HG02943 (cell line): ENCODE data around the gene SYCE3.

Experiments
- ATAC-seq: cut with Tn5 transposase; IDR thresholded peaks from one replicate; pipeline ENCODE4 v1.9.1; 2021; ENCODE audit warnings: mild to moderate bottlenecking, low read depth, moderate library complexity; ENCODE audit not compliant: unreplicated experiment

Gene SYCE3

DNA sequence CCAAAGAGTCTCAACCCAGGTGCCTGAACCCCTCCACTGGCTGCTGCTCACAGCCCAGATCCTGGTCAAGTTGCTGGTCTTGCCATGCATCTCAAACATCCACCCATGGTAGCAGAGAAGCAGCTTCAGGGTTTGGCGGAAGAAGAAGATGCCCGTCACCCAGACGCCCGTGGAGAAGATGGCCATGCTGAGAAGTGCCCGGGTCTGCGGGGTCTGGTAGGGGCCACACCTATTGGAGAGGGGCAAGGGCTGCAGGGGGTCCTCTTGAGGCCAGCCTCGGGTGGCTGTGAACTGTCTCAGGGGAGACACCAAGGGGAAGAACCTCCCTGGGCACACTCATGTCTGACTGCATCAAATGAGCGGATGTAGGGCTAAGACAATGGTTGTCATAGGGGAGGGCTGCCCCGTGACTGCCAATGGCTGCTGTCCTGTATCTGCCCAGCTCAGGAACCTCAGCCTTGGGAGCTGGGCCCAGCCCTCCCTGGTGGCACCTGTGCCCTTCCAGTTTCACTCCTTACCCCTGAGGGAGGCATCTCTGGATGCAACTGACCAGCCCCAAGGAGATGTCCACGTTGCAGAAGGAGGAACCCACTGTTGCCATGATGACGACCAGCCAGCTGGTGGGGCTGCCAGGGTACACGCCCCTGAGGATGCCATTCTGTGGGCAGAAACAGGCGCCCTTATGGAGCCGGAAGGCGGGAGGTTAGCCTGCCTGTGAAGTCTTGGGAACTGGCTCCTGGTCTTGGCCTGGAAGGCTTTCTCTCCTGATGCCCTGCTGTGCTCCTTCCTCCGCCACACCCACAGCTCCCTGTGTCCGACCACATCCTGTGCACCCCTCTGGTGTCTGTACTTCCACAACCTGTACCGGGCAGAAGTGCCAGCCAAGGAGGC is 14.3 kb upstream of the SYCE3 start:
- no peak for ATAC-seq

DNA sequence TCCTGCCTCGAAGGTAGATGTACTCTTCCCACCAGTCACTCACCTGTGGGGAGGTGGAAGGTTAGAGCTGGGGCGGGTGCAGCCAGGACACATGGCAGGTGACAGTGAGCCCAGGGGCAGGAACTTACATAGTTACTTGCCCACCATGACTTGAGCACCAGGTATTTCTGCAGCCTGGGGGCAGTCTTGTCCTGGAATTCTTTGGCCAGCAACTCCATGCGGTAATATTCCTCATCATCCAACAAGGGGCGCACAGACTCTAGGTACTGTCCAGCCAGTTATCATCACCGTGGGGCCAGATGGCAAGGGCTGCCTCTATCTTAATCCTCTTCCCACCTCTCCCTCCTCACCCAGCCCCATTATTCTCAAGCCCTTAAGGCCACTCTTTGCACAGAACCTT is 13.4 kb upstream of the SYCE3 start:
- ATAC-seq: no peak

DNA sequence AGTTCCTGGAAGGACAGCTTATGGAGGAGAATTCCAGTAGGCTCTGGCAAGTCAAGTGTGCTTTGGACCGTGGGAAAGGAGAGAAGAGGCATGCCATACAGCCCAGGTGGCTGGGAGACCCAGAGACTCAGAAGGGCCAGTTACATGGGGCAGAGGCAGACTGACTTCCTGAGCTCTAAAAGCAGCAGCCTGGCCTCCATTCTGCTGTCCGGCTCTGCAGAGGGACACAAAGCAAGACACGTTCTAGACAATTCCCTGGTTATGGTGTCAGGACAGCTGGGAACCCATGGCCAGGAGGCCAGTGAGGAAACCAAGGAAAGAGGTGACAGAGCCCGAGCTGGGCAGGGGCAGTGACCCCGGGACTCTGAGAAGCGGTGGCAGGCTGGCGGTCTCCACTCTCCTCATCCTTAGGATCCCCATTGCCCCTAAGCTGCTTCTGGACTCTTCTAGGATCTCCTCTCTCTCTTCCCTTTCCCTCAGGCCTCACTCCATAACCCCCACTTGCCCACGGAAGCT is 12.8 kb upstream of the SYCE3 start:
- ATAC-seq: no peak

DNA sequence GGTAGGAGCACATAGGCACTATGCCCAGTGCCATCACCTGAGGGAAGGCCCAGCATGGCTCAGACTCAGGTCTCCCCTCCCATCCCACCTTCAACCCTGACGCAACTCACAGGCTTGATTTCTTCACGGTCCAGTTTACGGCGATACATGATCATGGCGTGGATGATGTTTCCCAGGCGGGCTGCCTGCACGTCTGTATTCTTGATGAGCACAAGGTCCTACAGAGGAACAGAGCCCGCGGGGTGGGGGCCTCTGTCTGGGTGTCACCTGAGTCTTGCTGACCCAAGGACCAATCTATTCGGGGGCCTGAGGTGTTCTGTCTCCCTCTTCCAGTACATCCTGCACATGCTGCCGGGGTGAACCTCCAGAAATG is 11.7 kb upstream of the SYCE3 start:
- no peak for ATAC-seq

DNA sequence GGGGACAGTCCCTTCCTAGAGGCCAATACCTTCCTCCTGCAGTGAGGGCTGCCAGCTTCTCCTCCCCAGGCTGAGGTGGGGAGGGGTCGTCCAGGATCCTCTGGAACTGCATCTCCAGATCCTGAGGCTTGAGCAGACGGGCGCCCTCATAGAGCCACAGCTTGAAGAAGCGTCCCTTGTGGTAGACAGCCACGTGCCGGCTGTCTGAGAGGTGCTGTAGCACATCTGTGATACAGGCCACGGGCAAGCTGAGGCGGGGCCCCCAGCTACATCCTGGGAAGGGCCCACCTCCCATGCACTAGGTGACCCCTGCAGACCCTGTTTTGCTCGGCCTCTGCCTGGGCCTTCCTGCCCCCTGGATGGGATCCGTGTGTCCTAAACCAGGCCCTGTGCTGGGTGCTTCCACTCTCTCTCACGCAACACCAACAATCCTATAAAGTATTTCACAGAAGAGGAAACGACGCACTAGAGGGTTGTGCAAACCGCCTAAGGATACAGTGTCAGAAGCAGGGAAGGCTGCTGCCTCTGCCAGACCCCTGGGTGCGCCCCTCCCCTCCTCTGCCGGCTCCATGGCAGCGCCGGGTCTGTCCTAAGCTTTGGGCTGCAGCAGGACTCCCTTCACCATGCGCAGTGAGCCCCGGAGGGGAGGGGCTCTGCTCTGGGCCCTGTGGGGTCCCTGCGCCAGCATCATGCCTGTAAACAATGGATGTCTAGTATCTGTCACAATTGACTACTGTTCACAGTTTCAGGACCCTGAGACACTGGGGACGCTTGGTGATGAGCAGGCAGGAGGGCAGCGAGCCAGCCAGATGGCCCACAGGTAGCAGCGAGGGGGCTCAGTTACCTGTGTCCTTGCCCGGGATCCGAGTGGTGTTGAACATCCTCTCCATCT is 11.0 kb upstream of the SYCE3 start:
- ATAC-seq: no peak

DNA sequence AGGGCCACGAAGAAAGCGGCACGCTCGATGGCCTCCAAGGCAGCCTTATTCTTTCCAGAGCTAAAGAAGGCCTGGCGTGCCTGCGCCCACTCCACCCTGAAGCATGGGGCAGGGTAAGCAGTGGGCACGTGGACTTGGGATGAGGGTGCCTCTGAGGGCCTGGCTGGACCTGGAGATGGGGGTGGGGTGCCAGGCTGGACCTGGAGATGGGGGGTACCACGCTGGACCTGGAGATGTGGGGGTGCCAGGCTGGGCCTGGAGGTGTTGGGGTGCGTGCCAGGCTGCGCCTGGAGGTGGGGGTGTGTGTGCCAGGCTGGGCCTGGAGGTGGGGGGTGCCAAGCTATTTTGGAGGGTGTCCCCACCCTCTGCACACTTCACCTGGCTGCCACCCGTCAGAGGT is 10.2 kb upstream of the SYCE3 start:
- ATAC-seq: no peak

DNA sequence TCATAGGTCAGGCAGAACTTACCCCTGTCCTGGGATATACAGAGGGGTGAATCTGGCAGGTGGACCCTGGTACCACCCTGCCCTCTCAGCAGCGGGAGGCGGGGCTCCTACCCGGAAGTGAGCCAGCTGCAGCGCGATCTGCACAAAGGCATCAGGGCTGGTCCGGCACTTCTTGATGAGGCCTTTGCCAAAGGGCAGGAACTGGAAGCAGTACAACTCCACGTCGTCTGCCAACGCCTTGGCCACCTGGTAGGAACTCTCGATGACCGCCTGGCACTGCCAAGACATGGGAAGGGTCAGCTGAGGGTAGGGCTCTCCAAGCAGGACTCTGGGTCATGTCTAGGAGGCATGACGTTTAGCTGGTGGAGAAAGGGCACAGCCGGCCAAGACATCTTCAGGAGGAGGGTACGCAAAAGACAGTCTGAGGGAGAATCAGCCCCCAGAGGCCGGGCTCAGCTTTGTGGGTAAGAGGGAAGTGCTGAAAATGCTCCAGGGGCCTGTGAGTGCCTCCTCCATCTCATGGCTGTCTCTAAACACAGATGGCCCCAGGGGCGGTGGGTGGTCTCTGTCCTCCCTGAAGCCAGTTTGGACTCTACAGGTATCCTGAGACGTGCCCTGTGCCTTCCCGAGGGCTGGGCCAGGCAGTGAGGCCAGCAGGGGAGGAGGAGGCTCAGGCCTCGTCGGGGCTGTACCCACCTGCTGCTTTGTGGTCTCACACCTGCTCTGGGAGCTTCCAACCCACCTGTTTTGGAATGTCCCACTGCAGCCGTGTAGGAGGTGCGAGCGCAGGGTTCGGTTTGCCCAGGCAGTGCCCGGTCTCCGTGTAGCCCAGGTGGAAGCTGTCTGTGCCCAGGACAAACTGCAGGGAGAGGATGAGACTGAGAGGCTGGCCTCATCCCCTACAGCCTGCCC is 8.8 kb upstream of the SYCE3 start:
- ATAC-seq: no peak

DNA sequence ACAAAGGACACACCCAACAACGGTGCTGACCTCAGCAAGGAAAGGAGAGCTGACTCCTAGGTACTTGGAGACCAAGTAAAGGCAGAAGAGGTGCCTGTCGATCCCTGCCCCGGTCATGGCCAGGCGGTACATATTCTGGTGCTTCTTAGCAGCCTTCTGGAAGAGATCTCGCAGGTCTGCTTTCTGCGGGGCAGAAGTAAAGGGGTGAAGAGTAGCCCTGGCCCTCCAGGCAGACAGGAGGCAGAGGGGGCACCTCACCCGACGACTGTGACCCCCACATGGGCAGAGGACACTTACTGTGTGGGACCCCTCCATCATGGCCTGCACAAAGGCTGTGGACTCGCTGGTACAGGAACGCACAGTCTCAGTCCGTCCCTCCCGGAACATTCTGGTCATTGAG is 8.1 kb upstream of the SYCE3 start:
- no peak for ATAC-seq

DNA sequence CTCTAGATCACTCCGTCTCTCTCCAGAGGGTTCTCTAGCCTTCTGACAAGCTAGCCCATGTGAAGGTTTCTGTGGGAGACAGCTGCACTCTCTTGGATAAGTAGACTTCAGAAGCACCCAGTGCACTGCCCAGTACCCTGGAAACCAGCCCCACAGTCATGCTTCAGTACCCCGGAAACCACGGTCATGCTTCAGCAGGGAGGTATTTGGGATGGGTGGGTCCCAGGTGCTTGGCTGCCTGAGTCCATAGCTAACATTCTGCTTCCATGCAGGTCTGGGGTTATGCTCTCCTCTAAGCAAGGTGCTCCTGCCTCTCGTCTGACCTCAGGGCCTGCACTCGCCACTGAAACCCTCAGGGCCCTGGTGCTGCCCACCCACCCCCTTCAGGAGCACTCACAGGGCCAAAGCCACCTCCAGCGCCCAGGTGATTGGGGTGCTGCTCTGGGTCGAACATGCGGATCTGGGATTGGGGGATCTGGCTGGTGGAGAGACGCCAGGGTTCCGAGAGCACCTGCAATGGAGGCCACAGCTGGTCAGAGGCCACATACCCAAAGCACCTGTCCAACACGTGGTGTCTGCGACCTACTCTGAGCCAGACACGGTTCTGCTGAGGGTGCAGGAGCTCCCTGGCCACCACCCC is 7.3 kb upstream of the SYCE3 start:
- ATAC-seq: no peak

DNA sequence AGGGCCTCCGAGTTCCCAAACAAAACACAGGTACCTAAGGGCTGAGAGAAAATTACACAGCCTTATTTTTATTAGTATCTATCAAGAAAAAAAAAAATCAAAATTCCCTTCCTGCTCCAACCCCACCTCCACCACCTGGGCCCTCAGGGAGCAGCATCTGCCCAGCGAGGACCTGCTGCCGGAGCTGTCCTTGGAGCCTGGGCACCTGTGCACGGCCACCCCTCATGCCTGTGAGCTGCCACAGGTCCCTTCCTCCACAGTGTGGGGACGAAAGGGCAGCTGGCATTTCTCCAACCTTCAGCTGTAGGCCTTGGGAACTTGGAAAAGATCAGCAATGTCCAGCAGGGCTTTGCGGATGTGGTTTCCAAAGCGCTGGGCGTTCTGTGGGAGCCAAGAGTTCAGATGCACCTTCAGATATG is 6.3 kb upstream of the SYCE3 start:
- no peak for ATAC-seq

DNA sequence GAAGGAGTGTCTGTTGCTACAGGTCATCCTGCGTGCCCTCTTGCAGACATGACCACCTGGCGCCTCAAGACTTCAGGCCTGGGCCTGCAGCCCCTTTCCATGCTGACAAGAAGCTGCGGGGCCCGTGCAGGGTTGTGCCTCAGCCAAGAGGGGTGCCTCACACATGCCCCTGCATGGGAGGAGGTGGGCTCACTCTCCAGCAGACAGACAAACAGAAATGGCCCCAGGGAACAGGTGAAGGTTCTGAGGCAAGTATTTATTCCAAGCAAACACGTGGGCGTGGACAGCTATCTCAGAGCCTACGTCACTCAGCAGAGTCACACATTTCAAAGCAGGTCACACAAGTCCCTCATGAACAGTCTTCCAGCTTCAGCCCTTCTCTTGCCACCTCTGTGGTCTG is 5.9 kb upstream of the SYCE3 start:
- no peak for ATAC-seq

DNA sequence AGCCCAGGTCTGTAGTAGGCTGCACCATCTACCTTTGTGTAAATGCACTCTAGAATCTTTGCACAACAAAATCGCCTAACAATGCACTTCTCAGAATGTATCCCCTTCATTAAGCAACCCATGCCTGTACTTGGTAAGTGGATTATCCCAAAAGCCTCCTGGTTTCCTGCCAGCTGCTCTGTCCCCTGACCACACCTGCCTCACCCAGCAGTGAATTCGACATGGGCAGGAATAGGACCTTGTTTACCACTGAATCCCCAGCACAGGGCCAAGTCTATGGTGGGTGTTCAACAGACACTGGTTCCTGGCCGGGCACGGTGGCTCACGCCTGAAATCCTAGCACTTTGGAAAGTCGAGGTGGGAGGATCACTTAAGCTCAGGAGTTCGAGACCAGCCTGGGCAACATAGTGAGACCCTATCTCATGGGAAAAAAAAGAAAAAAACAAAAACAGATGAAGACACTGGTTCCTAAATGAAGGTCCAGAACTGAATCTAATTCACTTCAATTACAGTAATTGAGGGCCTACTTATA is 5.1 kb upstream of the SYCE3 start:
- no peak for ATAC-seq

DNA sequence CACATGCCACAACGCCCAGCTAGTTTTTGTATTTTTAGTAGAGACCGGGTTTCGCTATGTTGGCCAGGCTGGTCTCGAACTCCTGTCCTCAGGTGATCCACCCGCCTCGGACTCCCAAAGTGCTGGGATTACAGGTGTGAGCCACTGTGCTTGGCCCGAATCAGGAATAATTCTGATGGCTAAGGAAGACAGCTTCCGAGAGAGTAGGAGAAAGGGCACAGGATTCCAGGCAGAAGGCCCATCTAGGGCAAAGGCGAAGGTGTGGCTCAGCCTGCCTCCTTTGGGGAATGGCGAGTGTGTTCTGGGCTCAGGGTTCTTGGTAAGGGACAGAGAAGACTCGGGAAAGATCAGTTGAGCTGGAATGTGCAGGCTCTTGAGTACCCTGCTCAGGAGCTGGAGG is 1.6 kb upstream of the SYCE3 start:
- ATAC-seq: no peak

DNA sequence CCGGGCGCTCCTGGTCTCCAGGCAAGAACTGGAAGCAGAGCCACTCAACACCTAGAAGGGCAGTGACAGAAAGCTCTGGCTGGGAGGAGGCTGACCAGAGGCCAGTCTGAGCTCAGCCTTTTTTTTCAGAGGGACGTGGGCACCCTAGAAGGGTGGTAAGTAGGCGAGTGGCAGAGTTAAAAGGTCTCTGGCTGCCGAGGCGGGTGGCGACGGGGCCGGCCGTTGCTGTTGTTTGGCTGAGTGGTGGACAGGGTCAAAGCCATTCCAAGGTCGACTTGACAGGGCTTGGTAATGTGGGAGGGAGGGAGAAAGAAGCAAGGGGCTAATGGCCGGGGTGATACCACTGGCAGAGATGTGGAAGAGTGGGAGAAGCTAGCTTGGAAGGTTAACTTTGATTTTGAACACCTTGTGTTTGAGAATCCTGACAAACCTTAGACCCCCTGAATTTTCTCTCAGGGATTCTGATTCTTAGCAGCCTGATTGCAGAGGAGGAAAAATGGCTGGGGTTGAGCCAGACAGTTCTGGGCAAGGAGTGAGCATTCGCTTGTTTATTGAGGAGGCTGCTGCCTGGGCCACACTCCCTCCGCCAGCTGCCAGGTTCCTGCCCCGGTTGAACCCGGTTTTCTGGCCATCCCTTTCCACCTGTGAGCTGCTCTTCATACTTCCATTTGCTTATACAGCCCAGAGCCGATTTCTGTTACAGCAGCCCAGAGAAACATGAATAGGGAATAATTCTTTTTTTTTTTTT is 868 bp upstream of the SYCE3 start:
- ATAC-seq: no peak

DNA sequence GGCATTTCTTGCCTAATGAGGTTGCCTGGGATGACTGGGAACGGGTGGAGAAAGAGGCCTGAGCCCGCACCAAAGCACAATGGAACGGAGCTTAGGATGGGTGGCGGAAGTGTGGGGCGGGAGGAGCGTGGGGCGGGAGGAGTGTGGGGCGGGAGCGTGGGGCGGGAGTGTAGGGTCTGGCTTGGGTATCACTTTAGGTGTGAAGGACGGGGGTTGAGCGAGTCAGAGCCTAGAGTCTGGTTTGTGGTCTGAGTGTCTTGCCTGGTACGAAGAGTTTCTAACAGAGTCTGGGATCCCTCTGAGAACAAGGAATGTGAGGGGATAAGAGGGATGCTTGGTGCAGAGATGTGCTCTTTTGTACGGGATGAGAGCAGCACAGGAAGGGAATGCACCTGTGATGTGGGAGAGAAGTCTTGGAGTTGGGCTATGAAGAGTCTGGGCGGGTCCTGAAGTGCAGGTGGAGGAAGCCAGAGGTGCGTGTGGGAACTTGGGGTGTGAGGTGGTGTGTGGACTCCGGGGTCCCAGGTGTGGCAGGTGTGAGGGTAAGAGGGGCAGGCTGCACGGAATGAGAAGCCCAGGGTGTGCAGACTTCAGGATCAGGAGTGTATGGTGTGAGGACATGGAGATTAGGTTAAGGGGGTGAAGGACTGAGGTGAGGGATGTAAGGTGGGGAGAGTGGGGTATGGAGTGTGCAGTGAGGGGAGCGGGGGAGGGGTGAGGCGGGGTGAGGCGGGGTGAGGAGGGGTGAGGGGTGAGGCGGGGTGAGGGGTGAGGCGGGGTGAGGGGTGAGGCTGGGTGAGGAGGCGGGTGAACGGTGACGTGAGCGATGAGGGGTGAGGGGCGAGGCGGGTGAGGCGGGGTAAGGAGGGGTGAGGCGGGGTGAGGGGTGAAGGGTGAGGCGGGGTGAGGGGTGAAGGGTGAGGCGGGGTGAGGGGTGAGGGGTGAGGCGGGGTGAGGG is 1.0 kb downstream of the SYCE3 start:
- no peak for ATAC-seq

DNA sequence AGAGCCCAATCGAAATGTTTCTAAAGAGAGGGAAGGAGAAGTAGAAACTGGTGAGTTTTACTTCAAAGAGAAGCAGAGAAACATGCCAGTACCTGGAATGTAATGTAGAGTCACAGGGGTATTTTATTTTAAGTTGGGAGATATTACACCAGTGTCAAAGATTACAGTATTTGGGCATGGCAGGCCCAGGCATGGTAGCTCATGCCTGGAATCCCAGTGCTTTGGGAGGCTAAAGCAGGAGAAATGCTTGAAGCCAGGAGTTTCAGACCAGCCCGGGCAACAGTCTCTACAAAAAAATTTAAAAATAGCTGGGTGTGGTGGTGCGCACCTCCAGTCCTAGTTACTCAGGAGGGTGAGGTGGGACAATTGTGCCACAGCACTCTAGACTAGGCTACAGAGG is 2.7 kb downstream of the SYCE3 start:
- no peak for ATAC-seq

DNA sequence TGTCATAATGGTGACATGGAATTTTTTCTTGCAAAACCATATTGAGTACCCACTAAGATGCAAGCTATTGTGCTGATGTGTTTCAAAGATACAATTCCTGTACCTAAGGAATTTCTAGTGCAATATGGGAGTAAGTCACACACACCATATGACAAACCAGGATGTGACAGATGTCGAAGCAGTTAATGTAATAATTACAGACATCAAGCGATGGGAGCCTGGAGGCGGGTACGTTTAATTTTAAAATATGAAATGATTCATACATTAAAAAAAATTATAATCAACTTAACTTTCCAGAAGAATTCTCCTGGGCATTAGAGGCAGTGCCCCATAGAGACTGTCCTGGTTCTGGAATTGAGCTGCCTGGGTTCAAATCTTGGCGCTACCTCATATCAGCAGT is 6.0 kb downstream of the SYCE3 start:
- no peak for ATAC-seq

DNA sequence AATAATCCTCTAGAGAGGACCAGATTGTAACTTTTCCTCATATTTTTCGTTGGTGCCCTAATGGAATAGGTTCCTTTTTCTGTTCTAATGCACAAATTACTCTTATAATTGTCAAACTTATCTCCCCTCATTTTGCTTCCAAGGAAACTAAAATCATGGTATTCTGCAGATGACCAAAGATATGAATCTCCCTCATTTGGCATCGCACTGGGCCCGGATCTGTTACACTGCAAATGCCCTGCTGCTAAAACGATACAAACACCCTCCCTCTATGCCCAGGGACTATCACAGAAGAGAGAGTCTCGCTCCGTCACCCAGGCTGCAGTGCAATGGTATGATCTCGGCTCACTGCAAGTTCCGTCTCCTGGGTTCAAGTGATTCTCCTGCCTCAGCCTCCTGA is 9.4 kb downstream of the SYCE3 start:
- ATAC-seq: no peak
